Mononuclear cell (primary cell): ENCODE measurements around the gene CLIC4. TPM values are rescaled to one million over a fixed set of nuclear protein-coding genes. Genes with fewer than 3 reads are reported as not detected.
"Not testable (repeated sequence)": the region's sequence is repeated elsewhere in the genome, so short reads cannot be mapped to it uniquely, and the experiment has no call there.

Experiments
- H3K27me3 ChIP-seq: 2 replicates; pipeline ENCODE4 v1.6.0; 2011; ENCODE audit warnings: low read length, control low read depth; ENCODE audit not compliant: insufficient read depth
- H3K4me1 ChIP-seq: 2 replicates; pipeline ENCODE4 v1.5.1; 2011; ENCODE audit warnings: mild to moderate bottlenecking, low read length, control low read depth; ENCODE audit not compliant: insufficient read depth
- H3K4me3 ChIP-seq: 2 replicates; pipeline ENCODE4 v1.5.1; 2011; ENCODE audit warnings: mild to moderate bottlenecking, low read length, moderate library complexity
- H3K9me3 ChIP-seq: 2 replicates; pipeline ENCODE4 v1.5.1; 2011; ENCODE audit warnings: low read depth, mild to moderate bottlenecking, control low read depth, low read length
- total RNA-seq: library from RNA; depleted of rRNA; stranded (reverse); fragments of >200 nt; gene quantifications from one replicate; pipeline ENCODE4 v1.2.3, GENCODE V29; 2012

CLIC4 gene
- total RNA-seq, 1 donor, result 42.8 TPM

- no peaks in the 10 kb centered on the region for H3K9me3 ChIP-seq
- no peaks in the 10 kb centered on the region for H3K4me1 ChIP-seq
- H3K27me3 ChIP-seq, result no peaks in the 10 kb centered on the region
- H3K4me3 ChIP-seq, result no peak overlapping the region
Measured at GRCh38 chr1:24890887-24891286, 145.6 kb downstream of the CLIC4 start.

GRCh38 chr1:24891367-24891766, 146.1 kb downstream of the CLIC4 start:
- H3K4me1 ChIP-seq, H3K27me3 ChIP-seq, H3K4me3 ChIP-seq, H3K9me3 ChIP-seq: not testable (repeated sequence)

- Histone ChIP-seq H3K9me3 (no peaks in the 10 kb centered on the region), H3K27me3 (no peaks in the 10 kb centered on the region), H3K4me3 (no peak overlapping the region), H3K4me1 (no peaks in the 10 kb centered on the region)
Measured at GRCh38 chr1:24892188-24893153, 147.2 kb downstream of the CLIC4 start.

DNA sequence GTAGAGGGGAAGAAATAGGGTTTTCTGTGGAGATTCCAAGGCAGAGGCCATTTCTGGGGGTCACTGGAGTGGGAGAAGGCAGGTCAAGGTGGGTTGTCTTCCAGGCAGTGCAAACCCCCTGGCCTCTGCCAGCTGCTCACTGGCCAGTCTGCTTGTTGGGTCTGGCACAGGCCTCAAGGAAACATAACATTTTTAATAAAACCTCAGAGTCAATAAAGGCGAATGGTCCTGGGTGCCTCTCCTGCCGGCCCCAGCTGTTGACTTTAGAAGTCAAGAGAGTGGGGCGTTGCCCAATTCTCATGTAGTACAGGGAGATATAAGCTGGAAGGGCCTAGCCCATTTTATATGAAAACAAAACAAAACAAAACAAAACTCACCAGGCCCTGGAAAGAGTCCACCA, 148.2 kb downstream of the CLIC4 start:
- no peaks in the 10 kb centered on the region for H3K9me3 ChIP-seq
- H3K4me3 ChIP-seq, result no peak overlapping the region

More for the DNA sequence above, 148.2 kb downstream of the CLIC4 start:
- H3K4me1 ChIP-seq, result peaks cover 7% of the 10 kb centered on the region
- H3K27me3 ChIP-seq, result no peaks in the 10 kb centered on the region

Other genes with a start within 250 kb of the CLIC4 start
- gene RCAN3, start 242.6 kb upstream of the CLIC4 start, total RNA-seq, result 122 TPM
- gene NCMAP, start 189.4 kb upstream of the CLIC4 start, total RNA-seq, result 0.10 TPM
- gene SRRM1, start 102.1 kb upstream of the CLIC4 start, total RNA-seq, result 193 TPM
- 76.4 TPM for gene RUNX3, start 184.8 kb downstream of the CLIC4 start, total RNA-seq